NCI-H460 (cell line): ENCODE results near the gene RAD23B. TPM values are rescaled to one million over a fixed set of nuclear protein-coding genes. Genes with fewer than 3 reads are reported as not detected.

Experiments used
- DNase-seq: peaks from one replicate; pipeline ENCODE4 v3.0.0-alpha.2; 2016; ENCODE audit warnings: low read depth; ENCODE audit errors: extremely low read depth
- total RNA-seq: library from RNA; depleted of rRNA; stranded (reverse); fragments of >200 nt; shearing (Covaris generic); gene quantifications from 2 replicates; pipeline ENCODE4 v1.2.3, GENCODE V29; 2014

RAD23B gene
- total RNA-seq, 1 experiment from 2014 or later: 133 TPM

- no peak for DNase-seq
Observed at GRCh38 chr9:107266624-107267368, 16.3 kb upstream of the RAD23B start.

DNA sequence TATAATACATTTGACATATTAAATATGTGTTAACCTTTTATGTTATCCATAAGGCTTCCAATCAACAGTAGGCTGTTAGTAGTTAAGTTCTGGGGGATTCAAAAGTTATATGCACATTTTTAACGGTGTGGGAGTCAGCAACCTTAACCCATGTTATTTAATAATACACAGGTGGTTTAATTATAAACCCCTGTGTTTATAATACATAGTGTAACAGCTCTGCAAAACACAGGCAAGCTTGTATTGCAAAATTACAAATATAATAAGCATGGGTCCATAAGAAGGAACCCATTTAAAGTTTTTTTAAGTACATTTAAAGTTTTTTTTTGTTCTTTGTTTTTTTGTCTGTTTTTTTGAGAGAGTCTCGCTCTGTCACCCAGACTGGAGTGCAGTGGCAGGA lies 14.5 kb upstream of the RAD23B start:
- DNase-seq: no peak

DNA sequence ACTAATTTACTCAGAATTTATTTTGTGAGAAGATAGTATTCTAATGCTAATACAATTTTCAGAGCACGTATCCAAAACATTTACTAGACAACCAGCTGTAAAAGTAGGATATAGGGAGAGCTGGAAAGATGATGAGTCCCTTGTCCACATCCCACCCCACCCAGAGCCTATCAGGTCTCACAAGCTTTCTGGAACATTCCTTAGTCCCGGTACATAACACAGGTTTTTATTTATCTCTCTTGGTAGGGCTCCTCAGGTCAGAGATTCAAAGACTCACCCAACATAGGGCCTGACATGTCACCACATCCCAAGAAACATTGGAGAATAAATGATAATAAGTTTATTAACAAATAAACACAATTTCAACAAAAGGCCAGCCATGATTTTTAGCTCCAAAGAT lies 13.8 kb upstream of the RAD23B start:
- no peak for DNase-seq

DNA sequence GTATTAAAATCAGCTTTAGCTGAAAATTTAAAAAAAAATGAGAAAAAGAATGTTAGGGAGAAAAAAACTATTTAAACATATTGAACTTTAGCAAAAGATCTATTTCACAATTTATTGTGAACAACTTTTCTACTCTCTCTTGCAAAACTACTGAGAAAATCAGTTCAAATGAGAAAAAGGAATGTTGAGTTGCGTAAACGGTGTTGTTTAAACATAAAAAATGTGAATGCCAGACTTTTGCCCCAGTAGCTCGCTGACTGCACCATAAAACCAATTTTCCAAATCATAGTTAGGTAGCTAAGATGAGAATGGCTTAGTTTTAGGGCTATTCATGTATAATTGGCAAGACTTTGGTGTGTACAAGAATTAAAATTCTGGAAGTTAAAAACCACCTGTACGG lies 13.4 kb upstream of the RAD23B start:
- DNase-seq: no peak

- no peak for DNase-seq
Observed at GRCh38 chr9:107270082-107270481, 13.0 kb upstream of the RAD23B start.

DNA sequence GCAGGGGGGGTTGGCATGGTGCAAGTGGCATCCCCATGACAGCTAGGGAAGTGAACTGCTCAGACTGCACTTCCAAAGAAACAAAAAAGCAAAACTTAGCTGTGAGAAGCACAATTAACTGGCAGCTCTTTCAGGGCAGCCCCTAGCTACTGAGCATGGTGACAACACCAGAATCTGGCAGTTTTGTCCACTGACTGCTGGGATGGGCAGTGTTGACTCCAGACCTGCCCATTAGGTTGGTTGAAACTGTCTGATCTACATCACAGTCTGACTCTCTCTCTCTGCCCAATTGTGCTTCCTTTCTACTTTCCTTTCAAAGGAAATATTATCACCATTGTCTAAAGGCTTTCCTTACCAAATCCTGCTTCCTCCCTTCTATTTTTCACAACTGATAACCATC lies 12.5 kb upstream of the RAD23B start:
- no peak for DNase-seq

DNA sequence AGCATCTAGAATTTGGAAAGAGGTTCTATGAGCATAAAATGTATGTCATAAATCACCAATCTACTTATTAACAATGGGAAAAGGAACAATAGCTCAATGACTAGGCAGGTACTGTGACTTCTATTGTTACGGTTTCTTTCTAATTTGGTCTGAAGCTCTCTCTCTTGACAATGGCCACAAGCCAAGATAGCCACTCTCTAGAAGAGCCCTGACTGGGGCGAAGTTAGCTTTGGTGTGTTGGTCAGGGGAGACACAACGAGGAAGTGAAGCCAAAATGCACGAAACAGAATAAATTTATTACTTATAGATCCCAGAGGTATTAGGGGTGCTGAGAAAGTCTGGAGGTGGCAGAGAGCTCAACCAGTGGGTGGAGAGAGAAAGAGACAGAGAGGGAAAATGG lies 9.4 kb upstream of the RAD23B start:
- DNase-seq: no peak

DNA sequence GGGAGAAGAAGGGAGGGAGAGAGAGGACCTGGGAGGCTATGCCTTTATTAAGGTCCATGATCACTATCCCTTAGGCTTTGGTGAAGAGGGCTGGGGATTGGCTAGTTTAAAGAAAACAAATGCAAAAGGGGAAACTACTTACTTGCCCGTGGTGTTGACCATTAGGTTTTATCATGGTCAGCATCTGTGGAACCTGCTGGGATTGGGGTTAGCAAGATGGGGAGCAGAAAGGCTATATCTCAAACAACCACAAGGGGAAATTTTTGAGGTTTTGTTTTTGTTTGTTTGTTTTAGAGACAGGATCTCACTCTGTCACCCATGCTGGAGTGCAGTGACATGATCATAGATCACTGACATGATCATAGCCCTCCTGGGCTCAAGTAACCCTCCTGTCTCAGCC lies 9.0 kb upstream of the RAD23B start:
- no peak for DNase-seq

GRCh38 chr9:107274953-107275422 lies 8.1 kb upstream of the RAD23B start:
- DNase-seq: peak; percentile 41

- no peak for DNase-seq
Observed at GRCh38 chr9:107275530-107275929, 7.5 kb upstream of the RAD23B start.

DNA sequence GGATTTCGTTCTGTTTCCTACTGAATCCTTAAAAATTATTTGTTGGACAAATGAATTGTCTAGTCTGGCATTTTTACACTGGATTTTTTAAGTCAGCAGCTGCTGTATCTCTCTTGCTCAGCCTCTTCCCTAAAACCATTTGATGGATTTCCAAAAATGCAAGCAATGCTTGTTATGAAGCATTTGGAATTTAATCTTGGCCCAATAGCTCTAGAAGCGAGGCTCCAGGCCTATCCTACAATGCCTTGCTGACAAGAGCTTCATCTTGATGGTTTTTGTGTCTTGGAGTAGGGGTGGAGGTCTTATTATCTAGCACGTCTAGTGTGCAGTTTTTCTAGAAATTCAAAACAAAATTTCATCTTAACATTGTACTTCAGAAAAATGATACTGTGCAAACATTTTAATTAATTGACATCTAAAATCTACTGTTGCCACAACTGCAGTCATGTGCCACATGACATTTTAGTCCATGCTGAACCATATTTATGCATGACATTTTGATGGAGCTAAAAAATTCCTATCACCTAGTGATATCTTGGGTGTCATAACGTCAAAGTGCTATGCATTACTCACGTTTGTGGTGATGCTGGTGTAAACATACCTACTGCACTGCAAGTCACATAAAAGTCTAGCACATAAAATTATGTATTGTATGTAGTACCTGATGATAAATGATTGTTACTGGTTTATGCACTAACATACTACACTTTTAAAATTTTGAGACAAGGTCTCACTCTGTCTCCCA lies 5.9 kb upstream of the RAD23B start:
- no peak for DNase-seq

- DNase-seq: no peak
Observed at GRCh38 chr9:107277801-107278200, 5.3 kb upstream of the RAD23B start.

DNA sequence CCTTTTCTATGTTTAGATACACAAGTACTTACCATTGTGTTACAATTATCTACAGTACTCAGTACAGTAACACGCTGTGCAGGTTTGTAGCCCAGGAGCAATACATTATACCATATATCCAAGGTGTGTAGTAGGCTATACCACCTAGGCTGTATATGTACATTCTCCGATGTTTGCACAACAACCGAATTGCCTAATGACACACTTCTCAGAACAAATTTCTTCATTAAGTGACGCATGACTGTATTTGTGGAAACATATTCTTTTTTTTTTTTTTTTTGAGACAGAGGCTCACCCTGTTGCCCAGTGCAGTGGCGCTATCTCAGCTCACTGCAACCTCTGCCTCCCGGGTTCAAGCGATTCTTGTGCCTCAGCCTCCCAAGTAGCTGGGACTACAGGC lies 4.0 kb upstream of the RAD23B start:
- no peak for DNase-seq

GRCh38 chr9:107280543-107280942 lies 2.5 kb upstream of the RAD23B start:
- no peak for DNase-seq

DNA sequence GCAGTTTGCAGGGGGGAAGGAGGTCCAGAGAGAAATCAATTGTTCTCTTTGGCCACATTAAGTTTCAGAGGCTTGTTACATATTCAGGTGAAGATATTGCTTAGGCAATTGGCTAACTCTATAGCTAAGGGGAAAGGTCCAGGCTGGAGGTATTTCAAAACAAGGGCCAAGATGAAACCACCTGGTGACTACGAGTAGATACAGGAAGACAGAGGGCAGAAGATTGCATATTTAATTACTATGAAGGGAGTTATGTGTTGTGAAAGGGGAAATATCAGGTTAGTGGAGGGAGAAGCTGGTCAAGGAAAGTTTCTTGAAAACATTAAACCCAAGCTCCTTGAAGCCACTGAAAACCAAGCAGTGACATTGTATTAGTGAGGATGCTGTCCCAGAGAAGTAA lies 1.9 kb upstream of the RAD23B start:
- no peak for DNase-seq

- no peak for DNase-seq
Observed at GRCh38 chr9:107281922-107282667, 984 bp upstream of the RAD23B start.

- DNase-seq: peak; percentile 60
Observed at GRCh38 chr9:107283623-107284616, 841 bp downstream of the RAD23B start.

DNA sequence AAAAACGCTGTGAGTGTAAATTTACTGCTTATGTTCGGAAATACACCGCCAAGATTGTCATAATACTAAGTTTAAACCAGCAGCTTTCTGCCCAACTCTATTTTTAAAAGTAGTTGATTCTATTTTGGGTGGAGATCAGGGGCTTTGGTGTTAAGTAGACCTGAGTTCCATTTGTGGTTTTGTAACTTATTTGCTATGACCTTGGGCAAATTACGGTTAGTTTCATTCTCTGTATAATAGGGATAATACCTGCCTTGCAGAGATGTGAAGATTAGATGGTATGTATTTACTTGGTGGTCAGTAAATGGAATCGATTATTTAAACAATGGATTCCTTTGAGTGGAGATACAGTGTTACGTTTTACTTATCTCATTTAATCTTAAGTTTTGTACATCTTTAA lies 1.6 kb downstream of the RAD23B start:
- no peak for DNase-seq

DNA sequence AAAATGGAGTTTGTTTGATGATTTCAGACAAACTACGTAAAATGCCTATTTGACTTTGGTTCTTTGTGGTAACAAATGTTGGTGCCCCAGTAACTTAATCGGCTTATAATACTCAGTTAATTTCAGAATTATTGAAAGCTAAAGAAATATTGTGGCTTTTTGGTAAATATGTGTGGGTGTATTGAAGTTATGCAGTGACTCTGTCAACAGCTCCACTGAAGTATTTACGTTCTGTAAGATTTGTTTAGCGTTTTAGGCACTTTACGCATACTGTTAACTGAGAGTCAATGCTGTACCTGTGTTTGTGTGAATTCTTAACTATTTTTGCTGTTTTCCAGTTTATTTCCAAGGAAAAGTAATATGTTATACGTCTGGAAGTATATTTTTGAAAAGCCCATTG lies 2.2 kb downstream of the RAD23B start:
- no peak for DNase-seq

DNA sequence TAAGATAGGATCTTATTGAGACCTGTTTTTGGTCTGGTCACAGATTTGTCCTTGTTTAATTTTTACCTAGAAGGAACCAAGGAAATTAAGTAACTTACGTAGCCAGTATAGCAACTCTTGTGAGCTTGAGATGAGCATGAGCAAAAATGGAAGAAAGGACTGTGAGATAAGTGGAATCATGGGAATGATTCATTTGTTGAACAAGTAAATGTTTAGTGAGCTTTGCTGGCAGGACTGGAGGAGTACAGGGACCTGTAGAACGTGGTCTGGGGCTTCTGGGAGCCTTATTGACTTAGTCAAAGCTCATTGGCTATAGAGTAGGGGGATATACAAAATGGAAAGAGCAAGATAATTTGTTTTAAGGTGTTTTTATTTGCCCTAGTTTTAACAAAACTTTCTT lies 3.0 kb downstream of the RAD23B start:
- DNase-seq: no peak
